Omental fat pad (tissue), 4 donors: ENCODE results near the gene CAPN10. TPM values are rescaled to one million over a fixed set of nuclear protein-coding genes. Genes with fewer than 3 reads are reported as not detected.

ENCODE experiments used
- ATAC-seq: fragments of 150-250 bp; one replicate; pipeline ENCODE4 v1.9.1; 2016; ENCODE audit warnings: mild to moderate bottlenecking, moderate library complexity; ENCODE audit not compliant: low FRiP score
- DNase-seq: peaks from one replicate; pipeline ENCODE4 v3.0.0-alpha.2; 2019; ENCODE audit warnings: low spot score
- total RNA-seq, 4 donors: library from RNA; depleted of rRNA; stranded (reverse); fragments of >200 nt; gene quantifications; one replicate each; pipeline ENCODE4 v1.1.0, GENCODE V29; 2016
- TF ChIP-seq, protein P1 (sequence below), 3 donors: fragments of 450-650 bp; IDR thresholded peaks; one replicate each; pipeline ENCODE4 v1.5.1; 2016 to 2017; ENCODE audit warnings: antibody characterized with exemption in 3 of 3, mild to moderate bottlenecking in 3 of 3, moderate library complexity in 2 of 3

The CAPN10 gene
- total RNA-seq, 4 donors from 2014 or later: 11.6 to 22.6 (median 17.7) TPM

DNA sequence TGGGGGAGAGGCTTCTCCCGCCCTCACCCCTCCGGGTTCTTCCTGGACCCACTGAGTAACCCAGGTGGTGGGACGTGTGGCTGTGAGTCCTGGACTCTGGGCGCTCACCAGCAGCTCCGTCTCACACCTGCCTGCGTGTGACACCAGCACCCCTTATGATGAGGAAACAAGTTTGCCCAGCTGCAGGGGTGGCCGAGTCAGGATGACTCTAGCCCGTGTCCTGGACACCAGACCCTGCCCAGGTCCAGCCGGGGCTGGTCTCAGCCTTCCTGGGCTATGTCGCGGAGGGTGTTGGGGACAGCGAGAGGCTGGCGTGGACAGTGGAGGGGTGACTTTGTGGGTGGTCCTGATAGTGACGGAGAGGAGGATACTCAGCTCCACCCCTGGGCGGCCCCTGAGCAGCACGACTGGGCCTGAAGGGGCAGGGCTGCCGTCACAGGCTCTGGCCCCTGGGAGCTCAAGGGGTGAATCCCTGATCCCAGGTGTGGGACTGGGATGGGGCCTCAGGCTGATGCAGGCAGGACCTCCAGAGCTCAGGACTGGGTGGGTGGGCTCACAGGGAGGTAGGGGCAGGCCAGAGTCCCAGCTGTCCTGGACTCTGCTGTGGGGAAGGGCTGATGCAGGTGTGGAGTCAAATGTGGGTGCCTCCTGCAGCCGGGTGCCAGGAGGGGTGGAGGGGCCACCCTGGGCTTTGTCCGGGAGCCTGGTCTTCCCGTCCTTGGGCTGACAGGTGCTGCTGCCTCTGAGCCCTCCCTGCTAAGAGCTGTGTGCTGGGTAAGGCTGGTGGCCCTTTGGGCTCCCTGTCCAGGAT lies 42.5 kb downstream of the CAPN10 start:
- ATAC-seq: no peak
- TF ChIP-seq, protein P1, sequence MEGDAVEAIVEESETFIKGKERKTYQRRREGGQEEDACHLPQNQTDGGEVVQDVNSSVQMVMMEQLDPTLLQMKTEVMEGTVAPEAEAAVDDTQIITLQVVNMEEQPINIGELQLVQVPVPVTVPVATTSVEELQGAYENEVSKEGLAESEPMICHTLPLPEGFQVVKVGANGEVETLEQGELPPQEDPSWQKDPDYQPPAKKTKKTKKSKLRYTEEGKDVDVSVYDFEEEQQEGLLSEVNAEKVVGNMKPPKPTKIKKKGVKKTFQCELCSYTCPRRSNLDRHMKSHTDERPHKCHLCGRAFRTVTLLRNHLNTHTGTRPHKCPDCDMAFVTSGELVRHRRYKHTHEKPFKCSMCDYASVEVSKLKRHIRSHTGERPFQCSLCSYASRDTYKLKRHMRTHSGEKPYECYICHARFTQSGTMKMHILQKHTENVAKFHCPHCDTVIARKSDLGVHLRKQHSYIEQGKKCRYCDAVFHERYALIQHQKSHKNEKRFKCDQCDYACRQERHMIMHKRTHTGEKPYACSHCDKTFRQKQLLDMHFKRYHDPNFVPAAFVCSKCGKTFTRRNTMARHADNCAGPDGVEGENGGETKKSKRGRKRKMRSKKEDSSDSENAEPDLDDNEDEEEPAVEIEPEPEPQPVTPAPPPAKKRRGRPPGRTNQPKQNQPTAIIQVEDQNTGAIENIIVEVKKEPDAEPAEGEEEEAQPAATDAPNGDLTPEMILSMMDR (IDR thresholded peaks at IDR 0.05): no peak
- no peak for DNase-seq

DNA sequence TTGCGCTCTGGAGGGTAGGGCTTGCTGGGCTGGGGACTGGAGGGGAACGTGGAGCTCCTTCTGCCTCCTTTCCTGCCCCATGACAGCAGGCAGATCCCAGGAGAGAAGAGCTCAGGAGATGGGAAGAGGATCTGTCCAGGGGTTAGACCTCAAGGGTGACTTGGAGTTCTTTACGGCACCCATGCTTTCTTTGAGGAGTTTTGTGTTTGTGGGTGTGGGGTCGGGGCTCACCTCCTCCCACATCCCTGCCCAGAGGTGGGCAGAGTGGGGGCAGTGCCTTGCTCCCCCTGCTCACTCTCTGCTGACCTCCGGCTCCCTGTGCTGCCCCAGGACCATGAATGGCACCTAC lies 43.1 kb downstream of the CAPN10 start:
- TF ChIP-seq, protein P1 (IDR thresholded peaks at IDR 0.05): no peak
- DNase-seq (no peak), ATAC-seq (no peak)

DNA sequence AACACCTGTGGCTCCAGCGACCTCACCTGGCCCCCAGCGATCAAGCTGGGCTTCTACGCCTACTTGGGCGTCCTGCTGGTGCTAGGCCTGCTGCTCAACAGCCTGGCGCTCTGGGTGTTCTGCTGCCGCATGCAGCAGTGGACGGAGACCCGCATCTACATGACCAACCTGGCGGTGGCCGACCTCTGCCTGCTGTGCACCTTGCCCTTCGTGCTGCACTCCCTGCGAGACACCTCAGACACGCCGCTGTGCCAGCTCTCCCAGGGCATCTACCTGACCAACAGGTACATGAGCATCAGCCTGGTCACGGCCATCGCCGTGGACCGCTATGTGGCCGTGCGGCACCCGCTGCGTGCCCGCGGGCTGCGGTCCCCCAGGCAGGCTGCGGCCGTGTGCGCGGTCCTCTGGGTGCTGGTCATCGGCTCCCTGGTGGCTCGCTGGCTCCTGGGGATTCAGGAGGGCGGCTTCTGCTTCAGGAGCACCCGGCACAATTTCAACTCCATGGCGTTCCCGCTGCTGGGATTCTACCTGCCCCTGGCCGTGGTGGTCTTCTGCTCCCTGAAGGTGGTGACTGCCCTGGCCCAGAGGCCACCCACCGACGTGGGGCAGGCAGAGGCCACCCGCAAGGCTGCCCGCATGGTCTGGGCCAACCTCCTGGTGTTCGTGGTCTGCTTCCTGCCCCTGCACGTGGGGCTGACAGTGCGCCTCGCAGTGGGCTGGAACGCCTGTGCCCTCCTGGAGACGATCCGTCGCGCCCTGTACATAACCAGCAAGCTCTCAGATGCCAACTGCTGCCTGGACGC lies 43.6 kb downstream of the CAPN10 start:
- TF ChIP-seq, protein P1 (IDR thresholded peaks at IDR 0.05): no peak
- no peak for ATAC-seq
- no peak for DNase-seq

DNA sequence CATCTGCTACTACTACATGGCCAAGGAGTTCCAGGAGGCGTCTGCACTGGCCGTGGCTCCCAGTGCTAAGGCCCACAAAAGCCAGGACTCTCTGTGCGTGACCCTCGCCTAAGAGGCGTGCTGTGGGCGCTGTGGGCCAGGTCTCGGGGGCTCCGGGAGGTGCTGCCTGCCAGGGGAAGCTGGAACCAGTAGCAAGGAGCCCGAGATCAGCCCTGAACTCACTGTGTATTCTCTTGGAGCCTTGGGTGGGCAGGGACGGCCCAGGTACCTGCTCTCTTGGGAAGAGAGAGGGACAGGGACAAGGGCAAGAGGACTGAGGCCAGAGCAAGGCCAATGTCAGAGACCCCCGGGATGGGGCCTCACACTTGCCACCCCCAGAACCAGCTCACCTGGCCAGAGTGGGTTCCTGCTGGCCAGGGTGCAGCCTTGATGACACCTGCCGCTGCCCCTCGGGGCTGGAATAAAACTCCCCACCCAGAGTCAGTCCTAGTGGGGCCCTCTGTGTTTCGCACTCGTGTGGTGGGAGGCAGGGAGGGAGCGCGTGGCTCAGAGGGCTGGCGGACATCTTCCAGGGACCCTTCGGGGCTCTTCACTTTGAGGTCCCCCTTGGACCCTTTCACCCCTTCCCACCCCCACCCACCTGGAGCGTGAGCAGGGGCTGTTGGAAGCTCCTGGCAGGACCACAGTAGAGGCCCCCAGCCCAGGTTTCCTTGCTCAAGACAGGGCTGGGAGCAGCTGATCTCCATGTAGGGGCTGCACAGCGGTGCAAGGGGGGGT lies 44.4 kb downstream of the CAPN10 start:
- DNase-seq: no peak
- TF ChIP-seq, protein P1 (IDR thresholded peaks at IDR 0.05): no peak
- no peak for ATAC-seq

DNA sequence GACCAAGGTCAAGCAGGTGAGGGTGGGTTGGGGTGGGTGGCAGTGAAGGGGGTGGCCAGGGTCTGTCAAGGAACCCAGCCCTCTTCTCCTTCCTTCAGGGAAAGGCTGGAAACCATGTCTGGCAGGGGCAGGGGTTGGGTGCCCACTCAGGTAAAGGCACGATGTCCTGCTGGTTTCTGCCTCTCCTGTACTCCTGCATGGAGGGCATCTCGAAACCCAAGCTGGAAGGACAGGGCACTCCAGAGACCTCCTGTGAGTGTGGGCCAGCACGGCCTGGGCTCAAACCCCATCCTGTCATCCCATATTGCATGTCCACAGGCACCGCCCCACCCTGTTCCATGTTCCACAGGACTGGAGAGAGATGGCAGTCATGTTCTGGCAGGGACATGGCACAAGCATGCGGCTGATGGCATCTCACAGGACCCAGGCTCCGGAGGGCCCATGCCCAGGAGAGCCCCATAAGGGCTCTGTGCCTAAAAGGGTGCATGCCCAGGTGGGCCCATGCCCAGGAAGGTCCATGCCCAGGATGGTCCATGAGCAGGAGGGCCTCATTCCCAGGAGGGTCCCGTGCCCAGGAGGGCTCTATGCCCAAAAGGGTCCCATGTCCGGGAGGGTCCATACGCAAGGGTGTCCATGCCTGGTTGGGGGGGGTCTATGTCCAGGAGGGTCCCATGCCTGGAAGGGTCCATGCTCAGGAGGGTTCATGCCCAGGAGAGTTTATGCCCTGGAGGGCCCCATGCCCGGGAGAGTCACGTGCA lies 45.2 kb downstream of the CAPN10 start:
- TF ChIP-seq, protein P1 (IDR thresholded peaks at IDR 0.05): no peak
- ATAC-seq: peak; percentile 23
- DNase-seq: no peak

DNA sequence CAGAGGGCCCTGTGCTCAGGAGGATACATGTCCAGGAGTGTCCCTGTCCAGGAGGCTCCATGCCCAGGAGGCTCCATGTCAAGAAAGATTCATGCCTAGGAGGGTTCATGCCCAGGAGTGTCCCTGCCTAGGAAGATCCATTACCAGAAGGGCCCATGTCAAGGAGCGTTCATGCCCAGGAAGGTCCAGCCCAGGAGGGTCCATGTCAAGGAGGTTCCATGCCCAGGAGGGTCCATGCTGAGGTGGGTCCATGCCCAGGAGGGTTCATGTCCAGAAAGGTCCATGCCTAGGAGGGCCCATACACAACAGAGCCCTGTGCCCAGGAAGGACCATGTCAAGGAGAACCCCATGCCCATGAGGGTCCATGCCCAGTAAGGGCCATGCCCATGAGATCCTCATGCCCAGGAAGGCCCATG lies 45.8 kb downstream of the CAPN10 start:
- ATAC-seq: no peak
- DNase-seq: no peak
- TF ChIP-seq, protein P1 (IDR thresholded peaks at IDR 0.05): no peak
